HL-60/S4 treated with retinoic acid at 250 ng/mL for 4 days and 3 days (cell line): Measurements from ENCODE around the gene GPR107.

Source experiments
- in situ Hi-C: fragments of 300-500 bp; cut with MboI; formaldehyde crosslinking; loops from 2 replicates; pipeline ENCODE4 v1.7.0; 2022; ENCODE audit warnings: low sequenced_read_pairs

The GPR107 gene

DNA sequence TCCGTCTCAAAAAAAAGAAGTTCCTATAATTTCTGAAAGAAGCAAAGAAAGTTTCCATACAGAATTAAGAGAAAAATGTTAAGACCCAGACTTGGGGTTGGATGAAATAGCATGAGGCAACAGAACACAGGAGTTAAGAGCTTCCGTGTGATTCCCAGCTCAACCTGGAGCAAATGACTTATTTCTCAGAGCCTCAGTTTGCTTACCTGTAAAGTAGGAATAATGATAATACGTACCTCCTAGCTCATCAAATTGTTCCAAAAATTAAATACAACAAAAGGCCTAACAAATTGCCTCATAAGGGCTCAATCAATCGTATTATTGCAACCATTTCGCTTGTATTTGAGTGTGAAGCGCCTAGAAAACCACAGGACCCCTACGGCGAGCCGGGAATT, 600 bp upstream of the GPR107 start:
- in situ Hi-C loops = no loop called here

DNA sequence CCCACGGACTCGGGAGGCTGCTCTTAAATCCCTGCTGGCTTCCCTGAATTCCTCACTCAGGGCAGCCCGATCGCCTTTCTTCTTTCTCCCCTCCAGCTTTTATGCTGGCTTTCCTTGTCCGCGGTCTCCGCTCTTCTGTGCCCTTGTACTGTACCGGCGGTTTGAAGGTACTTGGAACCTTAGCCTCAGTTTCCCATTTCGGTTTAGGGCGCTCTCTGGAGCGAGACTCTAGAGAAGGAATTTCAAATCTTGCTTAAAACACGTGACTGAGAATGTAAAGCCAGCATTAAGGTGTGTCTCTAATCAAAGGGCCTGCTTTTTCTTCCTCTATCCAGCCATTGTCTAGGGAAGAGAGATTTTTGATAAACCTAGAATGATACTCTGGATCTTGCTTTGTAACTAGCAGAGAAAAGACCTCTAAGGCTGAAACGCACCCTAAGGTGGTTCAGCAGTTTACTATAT, 650 bp downstream of the GPR107 start:
- in situ Hi-C loops = no loop called here

DNA sequence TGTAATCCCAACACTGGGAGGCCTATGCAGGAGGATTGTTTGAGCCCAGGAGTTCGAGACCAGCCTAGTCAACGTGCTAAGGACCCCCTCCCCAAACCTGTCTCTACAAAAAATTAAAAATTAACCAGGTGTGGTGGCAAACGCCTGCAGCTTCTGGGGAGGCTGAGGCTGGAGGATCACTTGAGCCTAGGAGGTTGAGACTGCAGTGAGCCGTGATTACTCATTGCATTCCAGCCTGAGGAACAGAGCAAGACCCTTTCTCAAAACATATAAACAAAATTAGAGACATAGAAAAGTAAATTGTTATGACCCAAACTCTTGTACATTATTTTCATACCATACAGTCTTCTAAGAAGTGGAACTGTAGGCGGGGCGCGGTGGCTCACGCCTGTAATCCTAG, 1.1 kb downstream of the GPR107 start:
- in situ Hi-C loops = no loop called here

DNA sequence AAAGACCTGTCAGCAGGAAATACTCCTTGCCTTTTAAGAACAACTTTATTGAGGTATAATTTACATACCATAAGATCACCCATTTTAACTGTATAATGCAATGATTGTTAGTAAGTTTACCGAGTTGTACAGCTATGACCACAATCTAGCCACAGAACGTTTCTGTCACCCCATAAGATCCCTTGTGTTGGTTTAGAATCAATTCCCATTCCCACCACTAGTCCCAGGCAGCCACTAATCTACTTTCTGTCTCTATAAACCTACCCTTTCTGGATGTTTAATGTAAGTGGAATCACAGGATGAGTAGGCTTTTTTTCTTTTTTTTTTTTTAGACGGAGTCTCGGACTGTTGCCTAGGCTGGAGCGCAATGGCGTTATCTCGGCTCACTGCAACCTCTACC, 4.4 kb downstream of the GPR107 start:
- in situ Hi-C loops = no loop called here

DNA sequence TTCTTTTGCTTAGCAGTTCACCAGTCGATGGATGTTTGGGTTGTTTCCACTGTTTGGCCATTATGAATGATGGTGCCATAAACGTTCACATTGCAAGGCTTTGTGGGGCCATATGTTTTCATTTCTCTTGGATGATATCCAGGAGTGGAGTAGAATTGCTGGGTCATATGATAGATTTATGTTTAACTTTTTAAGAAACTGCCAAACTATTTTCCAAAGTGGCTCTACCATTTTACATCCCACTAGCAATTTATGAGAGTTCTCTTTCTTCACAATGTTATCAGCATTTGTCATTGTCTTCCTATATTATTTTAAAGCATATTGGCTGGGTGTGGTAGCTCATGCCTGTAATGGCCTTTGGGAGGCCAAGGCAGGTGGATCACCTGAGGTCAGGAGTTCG, 5.2 kb downstream of the GPR107 start:
- in situ Hi-C loops = no loop called here

DNA sequence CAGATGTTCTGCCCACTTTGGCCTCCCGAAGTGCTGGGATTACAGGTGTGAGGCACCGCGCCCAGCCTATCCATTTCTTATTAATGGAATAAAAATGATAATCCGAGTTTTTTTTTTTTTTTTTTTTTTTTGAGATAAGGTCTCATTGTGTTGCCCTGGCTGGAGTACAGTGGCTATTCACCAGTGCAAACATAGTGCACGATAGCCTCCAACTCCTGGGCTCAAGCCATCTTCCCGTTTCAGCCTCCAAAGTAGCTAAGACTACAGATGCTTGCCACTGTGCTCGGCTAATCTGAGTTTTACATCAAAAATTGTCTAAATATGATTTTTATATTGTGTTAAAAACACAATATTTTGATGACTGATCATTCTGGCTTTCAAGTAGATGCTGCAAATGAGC, 6.6 kb downstream of the GPR107 start:
- in situ Hi-C loops = no loop called here

DNA sequence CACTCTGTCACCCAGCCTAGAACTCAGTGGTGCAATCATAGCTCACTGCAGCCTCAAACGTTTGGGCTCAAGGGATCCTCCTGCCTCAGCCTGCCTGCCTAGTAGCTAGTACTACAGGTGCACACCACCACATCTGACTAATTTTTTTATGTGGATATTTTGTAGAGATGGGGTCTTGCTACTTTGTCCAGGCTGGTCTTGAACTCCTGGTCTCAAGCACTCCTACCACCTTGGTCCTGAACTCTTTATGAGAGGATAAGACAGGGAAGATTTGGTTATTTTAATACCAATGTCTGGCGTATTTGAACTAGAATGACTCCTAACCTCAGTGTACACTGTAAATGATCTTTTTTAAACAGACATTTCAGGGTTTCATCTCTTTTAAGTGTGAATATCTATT, 9.0 kb downstream of the GPR107 start:
- in situ Hi-C loops = no loop called here

DNA sequence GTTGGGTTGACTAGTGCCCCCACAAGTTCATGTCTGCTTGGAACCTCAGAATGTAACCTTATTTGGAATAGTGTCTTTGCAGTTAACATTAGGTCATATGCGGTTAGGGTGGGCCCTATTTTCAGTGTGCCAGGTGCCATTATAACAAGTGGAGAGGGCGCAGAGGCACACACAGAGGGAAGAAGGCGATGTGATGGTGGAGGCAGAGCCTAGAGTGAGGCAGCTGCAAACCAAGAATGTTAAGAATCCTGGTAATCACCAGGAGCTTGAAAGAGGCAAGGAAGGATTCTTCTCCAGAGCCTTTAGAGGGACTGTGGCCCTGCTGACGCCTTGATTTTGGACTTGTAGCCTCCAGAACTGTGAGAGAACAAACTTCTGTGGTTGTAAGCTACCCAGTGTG, 10.9 kb downstream of the GPR107 start:
- in situ Hi-C loops = no loop called here

DNA sequence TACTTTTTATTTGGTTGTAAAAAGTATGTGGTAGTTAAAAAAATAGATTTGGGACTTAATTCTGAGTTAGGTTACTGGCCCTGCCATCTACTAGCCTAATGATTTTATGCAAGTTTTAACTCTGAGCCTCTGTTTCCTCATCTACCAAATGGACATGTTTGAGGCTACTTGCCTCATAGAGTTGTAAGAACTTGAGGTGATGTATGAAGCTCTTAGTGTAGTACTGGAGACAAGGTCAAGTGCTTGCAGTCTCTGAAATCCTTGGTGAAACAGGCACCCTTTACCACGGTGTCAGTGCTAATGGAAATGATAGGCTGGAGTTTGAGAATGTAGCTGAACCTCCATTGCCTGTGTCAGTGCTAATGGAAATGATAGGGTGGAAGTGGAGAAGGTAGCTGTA, 15.3 kb downstream of the GPR107 start:
- in situ Hi-C loops = no loop called here

DNA sequence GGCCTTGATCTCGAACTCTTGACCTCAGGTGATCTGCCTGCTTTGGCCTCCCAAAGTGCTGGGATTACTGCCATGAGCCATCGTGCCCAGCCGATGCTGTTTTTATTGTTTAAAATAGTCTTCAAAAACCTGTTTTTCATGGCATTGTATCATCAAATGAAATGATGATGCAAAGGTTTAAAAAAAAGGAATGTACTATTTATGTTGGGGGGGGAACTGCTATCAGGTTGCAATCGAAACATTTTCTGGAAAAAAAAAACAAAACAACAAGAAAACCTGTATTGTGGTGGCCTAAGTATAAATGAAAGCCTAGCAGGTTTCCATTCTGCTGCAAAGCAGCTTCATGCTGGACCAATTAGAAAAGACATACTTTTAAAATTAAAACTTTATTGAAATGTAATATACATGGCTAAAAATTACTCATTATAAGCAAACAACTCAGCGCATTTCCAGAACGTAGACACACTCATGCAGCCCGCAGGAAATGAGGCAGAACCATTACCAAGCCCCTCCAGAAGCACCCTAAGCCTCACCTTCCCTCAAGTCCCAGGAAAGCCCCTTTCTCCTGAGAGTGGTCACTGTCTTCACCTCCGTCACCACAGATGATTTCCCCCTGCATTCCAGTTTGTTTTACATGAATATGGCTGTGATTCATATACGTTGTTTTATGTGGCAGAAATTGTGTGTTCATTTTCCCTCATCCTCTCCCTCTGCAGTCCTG, 19.0 kb downstream of the GPR107 start:
- in situ Hi-C loops = no loop called here

DNA sequence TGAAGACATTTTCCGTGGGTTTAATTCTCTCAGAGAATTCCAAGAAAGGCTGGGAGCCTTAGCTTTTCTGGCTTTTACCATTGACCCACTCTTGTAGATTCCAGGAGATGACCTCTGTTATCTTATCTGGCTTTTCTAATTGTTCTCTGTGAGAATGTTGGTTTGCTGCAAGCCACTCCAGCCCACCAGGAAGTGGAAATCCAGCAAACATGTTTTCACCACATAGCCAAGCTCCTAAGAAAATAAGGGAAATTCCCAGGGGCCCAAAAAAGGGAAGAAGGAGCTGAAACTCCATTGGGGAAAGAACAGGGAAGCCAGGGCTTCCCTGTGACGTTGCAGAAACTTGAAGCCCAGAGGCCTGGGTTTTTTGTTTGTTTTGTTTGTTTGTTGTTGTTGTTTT, 19.7 kb downstream of the GPR107 start:
- in situ Hi-C loops = no loop called here

DNA sequence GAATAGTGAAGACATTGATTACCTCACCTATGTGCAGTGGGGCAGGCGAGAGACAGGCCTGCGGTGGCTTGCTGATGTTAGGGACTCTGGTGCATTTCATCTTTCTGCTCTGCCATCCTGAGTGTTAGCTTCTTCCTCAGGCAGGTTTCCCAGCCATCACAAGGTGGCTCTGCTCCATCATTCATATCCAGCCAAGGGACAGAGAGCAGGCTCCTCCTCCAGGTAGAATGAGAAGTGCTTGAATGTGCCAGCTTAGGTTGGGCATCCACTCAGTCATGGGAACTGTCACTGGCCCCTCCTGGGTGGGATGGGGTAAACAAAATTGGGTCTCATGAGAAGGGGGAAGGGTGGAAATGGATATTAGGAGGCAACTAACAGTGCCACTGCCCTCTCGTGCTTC, 24.8 kb downstream of the GPR107 start:
- in situ Hi-C loops = no loop called here

DNA sequence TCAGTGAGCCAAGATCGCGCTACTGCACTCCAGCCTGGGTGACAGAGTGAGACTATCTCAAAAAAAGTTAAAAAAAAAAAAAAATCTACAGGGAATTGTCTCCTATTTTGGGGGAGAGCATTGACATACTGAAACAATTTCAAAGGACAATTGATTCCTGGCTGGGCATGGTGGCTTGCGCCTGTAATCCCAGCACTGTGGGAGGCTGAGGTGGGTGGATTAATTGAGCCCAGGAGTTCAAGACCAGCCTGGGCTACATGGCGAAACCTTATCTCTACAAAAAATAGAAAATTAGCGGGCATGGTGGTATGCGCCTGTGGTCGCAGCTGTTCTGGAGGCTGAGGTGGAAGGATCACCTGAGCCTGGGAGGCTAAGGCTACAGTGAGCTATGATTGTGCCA, 30.6 kb downstream of the GPR107 start:
- in situ Hi-C loops = no loop called here

DNA sequence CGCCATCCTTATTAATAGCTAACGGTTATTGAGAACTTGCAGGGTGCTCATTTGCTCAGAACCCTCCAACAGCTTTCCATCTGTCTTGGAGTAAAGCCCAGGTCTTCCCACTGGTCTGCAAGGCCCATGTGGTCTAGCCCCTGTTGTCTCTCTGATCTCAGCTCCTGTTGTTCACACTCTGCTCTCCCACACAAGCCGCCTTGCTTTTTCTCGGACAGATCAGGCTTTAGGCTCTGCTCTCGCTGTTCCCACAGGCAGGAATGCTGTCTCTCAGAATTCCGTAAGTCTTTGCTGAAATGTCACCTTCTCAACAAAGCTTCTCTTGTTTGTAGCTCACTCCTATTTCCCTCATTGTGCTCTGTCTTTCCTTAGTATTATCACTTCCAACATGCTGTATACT, 34.3 kb downstream of the GPR107 start:
- in situ Hi-C loops = no loop called here

DNA sequence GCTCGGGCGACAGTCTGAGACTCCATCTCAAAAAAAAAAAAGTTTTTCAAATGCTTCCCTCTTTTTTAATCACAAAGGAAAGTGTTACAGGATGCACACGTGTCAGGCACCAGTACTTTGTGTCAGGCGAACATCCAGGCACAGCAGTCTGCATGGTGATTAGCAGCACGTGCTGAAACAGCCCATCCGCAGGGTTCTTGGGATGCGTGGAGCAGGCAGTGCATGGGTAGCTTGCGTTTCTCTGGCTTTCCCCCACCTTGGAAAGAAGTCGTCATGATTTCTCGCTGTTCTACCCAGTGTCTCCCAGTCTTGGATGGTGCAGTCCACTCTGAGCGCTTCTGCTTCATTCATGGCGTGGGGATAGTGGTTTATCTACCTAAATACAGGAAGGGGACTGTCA, 35.4 kb downstream of the GPR107 start:
- in situ Hi-C loops = no loop called here

DNA sequence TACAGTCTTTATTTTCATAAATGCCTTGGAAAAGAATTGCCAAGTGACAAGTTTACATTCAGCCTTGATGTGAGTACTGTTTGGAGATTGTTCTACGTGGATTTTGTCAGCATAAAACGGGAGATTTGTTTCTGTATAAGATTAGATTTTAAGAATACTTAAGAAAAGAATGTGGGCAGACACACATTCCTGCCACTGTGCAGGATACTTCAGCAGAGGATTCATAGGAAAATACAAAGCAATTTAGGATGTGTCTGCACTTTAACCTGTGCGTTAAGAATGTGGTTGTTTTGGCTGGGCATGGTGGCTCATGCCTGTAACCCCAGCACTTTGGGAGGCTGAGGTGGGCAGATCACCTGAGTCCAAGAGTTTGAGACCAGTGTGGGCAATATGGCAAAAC, 37.2 kb downstream of the GPR107 start:
- in situ Hi-C loops = no loop called here

DNA sequence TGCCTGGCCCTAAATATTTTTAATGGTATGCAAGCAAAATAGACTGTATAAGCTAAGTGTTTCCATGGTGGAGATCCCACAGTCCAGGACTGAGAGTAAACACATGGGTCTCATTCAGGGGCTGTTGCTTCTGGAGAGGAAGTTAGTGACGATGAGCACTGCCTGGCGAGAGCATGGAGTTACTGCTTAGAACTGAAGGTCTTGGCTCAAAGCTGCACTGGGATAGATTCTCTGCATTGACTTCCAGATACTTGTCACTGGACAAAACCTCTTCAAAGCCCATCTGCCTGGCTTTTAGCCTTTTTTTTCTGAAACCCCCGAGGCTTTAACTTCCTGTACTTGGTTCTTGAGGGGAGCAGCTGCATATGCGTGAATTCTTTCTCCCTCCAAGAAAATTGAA, 39.2 kb downstream of the GPR107 start:
- in situ Hi-C loops = no loop called here

DNA sequence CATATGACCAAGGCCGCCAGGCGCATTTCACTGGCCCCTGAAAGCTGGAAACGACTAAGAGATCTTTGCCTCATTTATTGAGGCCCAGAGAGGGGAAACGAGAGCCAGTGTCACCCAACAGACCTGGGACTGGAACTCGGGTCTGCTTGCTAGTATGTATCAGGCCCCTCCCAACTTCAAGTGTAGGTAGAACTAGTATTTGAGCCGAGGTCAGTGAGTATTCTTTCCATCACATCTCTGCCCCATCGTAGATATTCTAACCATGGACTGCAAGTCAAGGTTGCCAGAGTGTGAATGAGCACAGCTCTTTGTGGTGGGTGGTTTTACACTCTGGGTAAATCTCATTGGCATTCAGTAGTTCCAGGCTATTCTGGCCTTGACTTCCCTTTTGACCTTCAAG, 42.2 kb downstream of the GPR107 start:
- in situ Hi-C loops = no loop called here

DNA sequence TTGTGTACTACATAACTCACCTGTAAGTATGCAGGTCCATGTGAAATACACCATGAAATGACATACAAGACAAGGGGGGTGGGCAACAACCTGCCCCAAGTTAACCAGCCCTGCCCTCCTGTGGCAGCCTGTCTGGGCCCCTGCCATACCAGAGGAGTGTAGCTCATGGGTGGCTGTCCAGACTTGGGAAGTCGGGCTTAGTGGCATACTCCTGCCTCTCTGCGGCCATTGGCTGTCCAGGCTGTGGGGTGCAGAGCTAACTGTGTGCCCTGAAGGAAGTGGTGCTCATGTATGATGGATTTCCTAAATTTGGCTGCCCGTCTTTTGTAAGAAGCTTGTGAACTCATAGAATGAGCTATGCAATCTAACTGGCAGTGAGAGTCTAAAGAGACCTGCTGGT, 47.0 kb downstream of the GPR107 start:
- in situ Hi-C loops = loop anchor here (25.0 kb wide), 1 partner anchor 587 kb away; the partner anchor contains the start of gene EXOSC2

DNA sequence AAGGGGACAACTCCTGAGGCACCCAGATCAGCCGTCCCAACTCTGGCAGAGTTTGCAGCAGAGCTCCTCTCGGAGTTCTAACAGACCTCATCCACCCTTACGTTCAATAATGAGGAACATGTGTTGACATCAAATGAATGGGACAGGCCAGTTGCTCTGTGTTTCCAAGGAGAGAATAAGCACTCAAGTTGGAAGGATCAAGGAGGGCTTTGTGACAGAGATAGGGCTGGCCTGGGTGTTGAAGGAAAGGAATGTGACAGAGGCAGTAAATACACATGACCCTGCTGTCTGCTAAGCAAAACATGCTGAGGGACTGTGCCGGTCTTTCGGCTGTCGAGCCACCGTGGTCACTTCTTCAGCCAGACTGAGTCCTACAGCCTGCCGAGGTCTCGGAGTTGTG, 48.2 kb downstream of the GPR107 start:
- in situ Hi-C loops = loop anchor here (25.0 kb wide), 1 partner anchor 585 kb away; the partner anchor contains the start of gene EXOSC2

DNA sequence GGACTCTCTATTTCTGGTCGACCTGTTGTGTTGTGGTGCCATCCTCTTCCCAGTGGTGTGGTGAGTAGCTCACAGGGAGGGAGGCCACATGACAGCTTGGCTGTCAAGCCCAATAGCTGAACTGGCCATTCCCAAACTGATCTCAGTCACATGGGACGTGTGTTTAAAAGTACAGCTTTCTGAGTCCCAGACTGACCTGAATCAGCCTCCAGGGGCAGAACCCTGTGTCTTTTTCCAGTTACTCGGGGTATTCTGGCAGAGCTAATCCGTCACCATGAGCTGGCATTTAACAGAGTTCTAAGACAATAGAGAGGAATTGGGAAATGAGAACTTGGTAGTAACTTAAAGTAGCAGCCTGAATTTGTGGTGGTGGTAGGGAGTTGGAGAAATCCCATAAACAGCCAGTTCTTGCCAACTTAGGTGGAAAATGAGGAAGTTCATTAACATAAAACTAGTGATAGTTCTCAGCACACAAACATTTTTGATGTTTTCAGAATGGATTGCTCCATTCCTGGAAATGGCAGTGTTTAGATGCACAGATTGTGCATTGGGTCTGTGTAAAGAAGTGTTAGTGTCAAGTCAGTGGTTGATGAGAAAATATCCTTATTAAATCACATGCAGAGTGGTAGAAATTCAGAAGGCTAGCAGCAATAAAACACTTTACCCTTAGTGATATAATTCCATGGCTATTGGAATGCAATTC, 50.9 kb downstream of the GPR107 start:
- in situ Hi-C loops = loop anchor here (25.0 kb wide), 1 partner anchor 583 kb away; the partner anchor contains the start of gene EXOSC2

DNA sequence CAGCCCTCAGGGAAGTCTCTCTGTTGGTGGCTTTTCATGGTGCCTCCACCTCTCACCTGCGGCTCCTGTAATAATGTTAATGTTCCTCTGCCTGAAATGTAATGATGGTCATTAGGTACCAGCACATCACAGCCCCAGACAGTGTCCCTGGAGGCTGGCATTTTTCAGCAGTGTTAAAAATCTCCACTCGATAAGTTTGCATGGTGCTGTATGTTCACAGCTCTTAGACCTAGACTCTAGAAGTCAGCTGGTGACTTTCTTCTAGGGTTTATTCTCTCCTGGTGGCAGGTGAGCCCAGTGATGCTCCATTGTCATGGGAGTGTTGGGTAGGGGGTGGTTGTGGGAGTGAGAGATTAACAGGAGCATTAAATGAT, 53.1 kb downstream of the GPR107 start:
- in situ Hi-C loops = loop anchor here (25.0 kb wide), 1 partner anchor 580 kb away; the partner anchor contains the start of gene EXOSC2
